Common myeloid progenitor, CD34-positive (primary cell): ENCODE data around the gene GLO1. TPM values are rescaled to one million over a fixed set of nuclear protein-coding genes. Genes with fewer than 3 reads are reported as not detected.

Source experiments
- CTCF ChIA-PET: fragments of 350-600 bp; sonication (Branson Sonifier 250); formaldehyde crosslinking; loops from one replicate; lab custom pipeline; 2021; ENCODE audit warnings: antibody characterized with exemption; lab: Charles Lee
- POLR2A ChIA-PET: fragments of 350-600 bp; sonication (Branson Sonifier 250); formaldehyde crosslinking; loops from one replicate; lab custom pipeline; 2021; ENCODE audit warnings: antibody characterized with exemption; lab: Charles Lee
- DNase-seq, 3 donors: peaks; one replicate each; pipeline versions ENCODE4 v3.0.0 to v3.0.0-alpha.2; 2013
- H3K27ac ChIP-seq, 2 experiments: 1 replicate in 1 of 2; 2 replicates in 1 of 2; pipeline ENCODE4 v1.7.0; 2013; ENCODE audit warnings: inconsistent platforms in 2 of 2, low read length in 2 of 2, mild to moderate bottlenecking in 2 of 2, low read depth in 1 of 2, moderate library complexity in 1 of 2; ENCODE audit not compliant: severe bottlenecking in 2 of 2, insufficient read depth in 1 of 2, poor library complexity in 1 of 2
- H3K27me3 ChIP-seq, 5 experiments: replicated peaks in 2 of 5; 1 replicate in 3 of 5; 2 replicates in 2 of 5; pipeline versions ENCODE4 v1.6.1 to v1.7.0; 2013; ENCODE audit warnings: low read length in 4 of 5, mild to moderate bottlenecking in 2 of 5, moderate library complexity in 2 of 5, inconsistent platforms in 1 of 5; ENCODE audit not compliant: insufficient read depth in 5 of 5, control insufficient read depth in 4 of 5
- H3K36me3 ChIP-seq, 4 experiments: 1 replicate in 2 of 4; 2 replicates in 2 of 4; pipeline versions ENCODE4 v1.6.1 to v1.7.0; 2013; ENCODE audit warnings: low read length in 3 of 4, control low read depth in 1 of 4, mild to moderate bottlenecking in 1 of 4; ENCODE audit not compliant: control insufficient read depth in 4 of 4, insufficient read depth in 4 of 4
- H3K4me1 ChIP-seq, 4 experiments: 1 replicate in 3 of 4; 2 replicates in 1 of 4; pipeline versions ENCODE4 v1.6.1 to v1.7.1; 2013; ENCODE audit warnings: low read length in 3 of 4, mild to moderate bottlenecking in 3 of 4, control low read depth in 1 of 4, inconsistent platforms in 1 of 4, moderate library complexity in 1 of 4; ENCODE audit not compliant: control insufficient read depth in 4 of 4, insufficient read depth in 4 of 4; ENCODE audit errors: control extremely low read depth in 1 of 4
- H3K4me3 ChIP-seq, 7 experiments: 1 replicate in 4 of 7; 2 replicates in 3 of 7; pipeline versions ENCODE4 v1.5.1 to v1.7.0; 2013; ENCODE audit warnings: mild to moderate bottlenecking in 7 of 7, low read length in 6 of 7, moderate library complexity in 6 of 7, inconsistent platforms in 2 of 7, low read depth in 2 of 7, control low read depth in 1 of 7; ENCODE audit not compliant: insufficient read depth in 4 of 7, control insufficient read depth in 1 of 7; ENCODE audit errors: extremely low read depth in 1 of 7
- H3K9me3 ChIP-seq, 5 experiments: 1 replicate in 4 of 5; 2 replicates in 1 of 5; pipeline versions ENCODE4 v1.6.1 to v1.7.1; 2013; ENCODE audit warnings: low read length in 4 of 5, mild to moderate bottlenecking in 2 of 5, inconsistent platforms in 1 of 5, low read depth in 1 of 5, moderate library complexity in 1 of 5; ENCODE audit not compliant: control insufficient read depth in 4 of 5, insufficient read depth in 2 of 5; ENCODE audit errors: control extremely low read depth in 1 of 5
- WGBS: methylation state at CpG from one replicate; pipeline ENCODE4 v1.1.5; 2013; ENCODE audit not compliant: insufficient coverage; 5-methylcytosine and 5-hydroxymethylcytosine counted together
- polyA plus RNA-seq: library from polyadenylated mRNA; unstranded; fragments of 120-200 nt; gene quantifications from one replicate; pipeline ENCODE4 v1.2.1, GENCODE V29; 2013

GLO1 gene
- 79.0 TPM for polyA plus RNA-seq

- CTCF ChIA-PET = interaction anchor here (0.6 to 1.3 kb wide), 3 partner anchors 14 to 642 kb away, joined by 4 read pairs; no protein-coding TSS in a partner anchor
- Histone ChIP-seq H3K36me3 (peaks cover 2 to 13% (median 6%) of the 10 kb centered on the region in 4 experiments), H3K9me3 (peaks cover 0 to 24% (median 2%) of the 10 kb centered on the region in 5 experiments), H3K4me1 (peaks cover 0 to 6% (median 5%) of the 10 kb centered on the region in 4 experiments), H3K27ac (peak within 1 kb of the TSS; percentile 61 to 88), H3K4me3 (peak within 1 kb of the TSS; percentile 41 to 81 (median 70)), H3K27me3 (no peaks in the 10 kb centered on the region)
- WGBS = 2% methylated on average over 38 of the region's 53 CpGs
- peak; percentile 99 for DNase-seq
- POLR2A ChIA-PET = no interaction called here
Observed at GRCh38 chr6:38702558-38703397, at the start of gene GLO1. TSS of gene GLO1 (minus strand) at chr6:38703145. CDS start at chr6:38703054, 91 bp downstream.

- no peaks in the 10 kb centered on the region for H3K36me3 ChIP-seq
- no peak for DNase-seq
- H3K27ac ChIP-seq = no peak overlapping the region
Observed at GRCh38 chr6:38750968-38751615, 48.1 kb upstream of the GLO1 start.

GRCh38 chr6:38749473-38749872, 46.5 kb upstream of the GLO1 start:
- Histone ChIP-seq H3K4me3 (no peak overlapping the region), H3K36me3 (no peaks in the 10 kb centered on the region), H3K4me1 (no peaks in the 10 kb centered on the region), H3K9me3 (no peaks in the 10 kb centered on the region), H3K27me3 (no peaks in the 10 kb centered on the region), H3K27ac (no peak overlapping the region)
- ChIA-PET CTCF (no interaction called here), POLR2A (no interaction called here)
- no peak for DNase-seq
- no CpG with 5 or more reads among the region's 1 CpG for WGBS

More at GRCh38 chr6:38750968-38751615, 48.1 kb upstream of the GLO1 start:
- ChIA-PET CTCF (interaction anchor here (0.6 kb wide), 1 partner anchor 343 kb away, joined by 3 read pairs; no protein-coding TSS in a partner anchor), POLR2A (no interaction called here)
- Histone ChIP-seq H3K9me3 (no peaks in the 10 kb centered on the region), H3K27me3 (no peaks in the 10 kb centered on the region), H3K4me1 (no peaks in the 10 kb centered on the region), H3K4me3 (no peak overlapping the region)
- no CpG with 5 or more reads among the region's 1 CpG for WGBS

- 100% methylated on average over 1 of the region's 5 CpGs for WGBS
- H3K4me1 ChIP-seq = no peaks in the 10 kb centered on the region
- POLR2A ChIA-PET = no interaction called here
- H3K27me3 ChIP-seq = peaks cover 0 to 3% (median 0%) of the 10 kb centered on the region in 5 experiments
- DNase-seq = no peak
- H3K4me3 ChIP-seq = no peak overlapping the region
- no peaks in the 10 kb centered on the region for H3K36me3 ChIP-seq
- CTCF ChIA-PET = interaction anchor here (0.7 kb wide), 1 partner anchor 1353 kb away, joined by 3 read pairs; no protein-coding TSS in a partner anchor
- H3K9me3 ChIP-seq = peaks cover 0 to 8% (median 4%) of the 10 kb centered on the region in 5 experiments
- H3K27ac ChIP-seq = no peak overlapping the region
Observed at GRCh38 chr6:38739532-38739931, 36.6 kb upstream of the GLO1 start.

GRCh38 chr6:38738261-38738660, 35.3 kb upstream of the GLO1 start:
- Histone ChIP-seq H3K9me3 (peaks cover 0 to 8% (median 4%) of the 10 kb centered on the region in 5 experiments), H3K27me3 (peaks cover 0 to 3% (median 0%) of the 10 kb centered on the region in 5 experiments), H3K36me3 (no peaks in the 10 kb centered on the region), H3K4me1 (no peaks in the 10 kb centered on the region), H3K27ac (no peak overlapping the region), H3K4me3 (no peak overlapping the region)
- no peak for DNase-seq
- ChIA-PET CTCF (no interaction called here), POLR2A (no interaction called here)
- 100% methylated on average over 1 of the region's 3 CpGs for WGBS

- POLR2A ChIA-PET = no interaction called here
- Histone ChIP-seq H3K4me1 (no peaks in the 10 kb centered on the region), H3K4me3 (no peak overlapping the region), H3K27me3 (peaks cover 0 to 3% (median 0%) of the 10 kb centered on the region in 5 experiments), H3K27ac (no peak overlapping the region), H3K9me3 (peaks cover 0 to 8% (median 4%) of the 10 kb centered on the region in 5 experiments), H3K36me3 (no peaks in the 10 kb centered on the region)
- DNase-seq = no peak
- WGBS = no CpG with 5 or more reads among the region's 3 CpGs
- CTCF ChIA-PET = no interaction called here
Observed at GRCh38 chr6:38736951-38737350, 34.0 kb upstream of the GLO1 start.
